ENCODE measurements around the gene ARHGAP26. TPM values are rescaled to one million over a fixed set of nuclear protein-coding genes. Genes with fewer than 3 reads are reported as not detected.
"Not testable (repeated sequence)": the region's sequence is repeated elsewhere in the genome, so short reads cannot be mapped to it uniquely, and the experiment has no call there.

The ARHGAP26 gene
- total and polyA plus RNA-seq, 9 donors: 1.9 to 47.1 (median 12.0) TPM

- Histone ChIP-seq H3K4me1 (ENCODE audit: insufficient read depth) (no peaks in the 10 kb centered on the region), H3K9me3 (no peaks in the 10 kb centered on the region), H3K27me3 (no peaks in the 10 kb centered on the region), H3K36me3 (no peaks in the 10 kb centered on the region), H3K27ac (no peak overlapping the region), H3K4me3 (no peak overlapping the region)
- no peak for DNase-seq
- intact Hi-C loops (cut with DNase I): loop anchor here in 2 of 4 donors (5.0 to 10.0 kb wide), 2 partner anchors 900 to 903 kb away; no protein-coding TSS in a partner anchor
- TF ChIP-seq EP300 (IDR thresholded peaks at IDR 0.05) (no peak), CTCF (IDR thresholded peaks at IDR 0.05) (no peak), POLR2A (IDR thresholded peaks at IDR 0.05) (no peak)
- 96 to 100% (median 97%) methylated on average over 1 of the region's 1 CpG for WGBS, 3 donors
These were observed 154.1 kb downstream of the ARHGAP26 start for GRCh38 chr5:142924135-142924883.

- Histone ChIP-seq H3K4me1 (ENCODE audit: insufficient read depth) (peaks cover 2% of the 10 kb centered on the region), H3K9me3 (no peaks in the 10 kb centered on the region), H3K4me3 (no peak overlapping the region), H3K27me3 (no peaks in the 10 kb centered on the region), H3K36me3 (no peaks in the 10 kb centered on the region), H3K27ac (no peak overlapping the region)
- TF ChIP-seq POLR2A (IDR thresholded peaks at IDR 0.05) (no peak), CTCF (IDR thresholded peaks at IDR 0.05) (no peak), EP300 (IDR thresholded peaks at IDR 0.05) (no peak)
- intact Hi-C loops (cut with DNase I): loop anchor here in 2 of 4 donors (5.0 to 10.0 kb wide), 2 partner anchors 477 to 899 kb away; partner anchors contain the start of gene NR3C1 (in 1 of the 2)
- WGBS, 3 donors: 44 to 74% (median 73%) methylated on average over 3 of the region's 3 CpGs
- DNase-seq: no peak
These were observed 155.6 kb downstream of the ARHGAP26 start for GRCh38 chr5:142925795-142926194.

- WGBS, 3 donors: 78 to 96% (median 88%) methylated on average over 4 of the region's 4 CpGs
- Histone ChIP-seq H3K4me3 (no peak overlapping the region), H3K4me1 (ENCODE audit: insufficient read depth) (peaks cover 2% of the 10 kb centered on the region), H3K9me3 (no peaks in the 10 kb centered on the region), H3K36me3 (no peaks in the 10 kb centered on the region), H3K27me3 (no peaks in the 10 kb centered on the region), H3K27ac (no peak overlapping the region)
- no peak for DNase-seq
- TF ChIP-seq POLR2A (IDR thresholded peaks at IDR 0.05) (no peak), EP300 (IDR thresholded peaks at IDR 0.05) (no peak), CTCF (IDR thresholded peaks at IDR 0.05) (no peak)
- intact Hi-C loops (cut with DNase I): loop anchor here in 2 of 4 donors (5.0 to 10.0 kb wide), 2 partner anchors 476 to 898 kb away; partner anchors contain the start of gene NR3C1 (in 1 of the 2)
These were observed 156.4 kb downstream of the ARHGAP26 start for GRCh38 chr5:142926549-142926948.

- not testable (repeated sequence) for DNase-seq; H3K27me3 ChIP-seq; H3K27ac ChIP-seq; H3K4me1 ChIP-seq (ENCODE audit: insufficient read depth); H3K9me3 ChIP-seq; H3K36me3 ChIP-seq; H3K4me3 ChIP-seq
- intact Hi-C loops (cut with DNase I): loop anchor here in 2 of 4 donors (5.0 to 10.0 kb wide), 2 partner anchors 473 to 896 kb away; partner anchors contain the start of gene NR3C1 (in 1 of the 2)
- 70 to 88% (median 83%) methylated on average over 11 of the region's 11 CpGs for whole genome bisulfite sequencing, 3 donors
These were observed 158.8 kb downstream of the ARHGAP26 start for GRCh38 chr5:142928999-142929398.

- no peaks in the 10 kb centered on the region for H3K27me3 ChIP-seq
- TF ChIP-seq CTCF (IDR thresholded peaks at IDR 0.05): no peak
- no peak for TF ChIP-seq POLR2A (IDR thresholded peaks at IDR 0.05)
- TF ChIP-seq EP300 (IDR thresholded peaks at IDR 0.05): no peak
- intact Hi-C loops (cut with DNase I): loop anchor here in 2 of 4 donors (5.0 to 10.0 kb wide), 2 partner anchors 473 to 895 kb away; partner anchors contain the start of gene NR3C1 (in 1 of the 2)
- H3K4me3 ChIP-seq: no peak overlapping the region
- H3K27ac ChIP-seq: no peak overlapping the region
- H3K4me1 ChIP-seq (ENCODE audit: insufficient read depth): peaks cover 2% of the 10 kb centered on the region
- WGBS, 3 donors: 21 to 34% (median 33%) methylated on average over 2 of the region's 2 CpGs
- DNase-seq: no peak
- no peaks in the 10 kb centered on the region for H3K36me3 ChIP-seq
- no peaks in the 10 kb centered on the region for H3K9me3 ChIP-seq
These were observed 159.4 kb downstream of the ARHGAP26 start for GRCh38 chr5:142929587-142929986.
